HG03060 (cell line): Measurements from ENCODE around the gene TMEM237.
"Not testable (repeated sequence)": the region's sequence is repeated elsewhere in the genome, so short reads cannot be mapped to it uniquely, and the experiment has no call there.

ENCODE experiments used
- ATAC-seq: cut with Tn5 transposase; IDR thresholded peaks from one replicate; pipeline ENCODE4 v1.9.1; 2021; ENCODE audit warnings: low read depth, moderate number of reproducible peaks; ENCODE audit not compliant: unreplicated experiment

The TMEM237 gene

DNA sequence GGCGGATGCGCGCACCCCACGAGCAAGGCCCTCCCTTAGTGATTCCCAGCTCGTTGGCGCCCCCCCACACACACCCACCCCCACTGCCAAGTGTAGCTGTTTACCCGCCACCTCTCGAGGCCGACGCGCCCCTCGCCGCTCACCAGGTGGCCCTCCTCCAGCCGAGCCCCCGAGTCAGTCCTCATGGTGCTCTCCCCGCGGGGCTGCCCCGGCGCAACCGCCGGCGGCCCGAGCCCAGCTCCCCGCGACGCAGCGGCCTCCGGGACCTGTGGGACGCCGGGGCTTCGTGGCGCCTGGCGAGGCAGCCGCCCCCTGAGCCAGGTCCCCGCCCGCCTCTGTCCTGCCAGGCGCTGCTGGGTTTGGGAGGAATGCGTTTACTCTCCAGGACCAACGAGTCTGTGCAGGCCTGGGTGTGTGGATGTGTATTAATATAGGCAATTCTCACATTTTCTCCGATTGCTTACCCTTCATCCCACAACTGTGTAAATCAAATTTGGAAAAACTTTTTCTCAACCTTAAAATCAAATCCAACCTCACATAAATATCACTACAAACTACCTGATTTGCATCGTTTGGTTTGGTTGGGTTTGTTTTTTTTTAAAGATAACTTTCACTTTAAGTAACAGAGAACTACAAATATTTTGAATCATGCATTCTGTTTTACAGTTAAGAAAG is at the start of gene TMEM237:
Gene TMEM237, minus strand, starts transcription at position 288 of the 675 bp plus-strand sequence. Its CDS starts 103 bp downstream, at position 185.
- no peak for ATAC-seq

GRCh38 chr2:201685156-201685555 is 41.9 kb upstream of the TMEM237 start:
- ATAC-seq, result no peak

DNA sequence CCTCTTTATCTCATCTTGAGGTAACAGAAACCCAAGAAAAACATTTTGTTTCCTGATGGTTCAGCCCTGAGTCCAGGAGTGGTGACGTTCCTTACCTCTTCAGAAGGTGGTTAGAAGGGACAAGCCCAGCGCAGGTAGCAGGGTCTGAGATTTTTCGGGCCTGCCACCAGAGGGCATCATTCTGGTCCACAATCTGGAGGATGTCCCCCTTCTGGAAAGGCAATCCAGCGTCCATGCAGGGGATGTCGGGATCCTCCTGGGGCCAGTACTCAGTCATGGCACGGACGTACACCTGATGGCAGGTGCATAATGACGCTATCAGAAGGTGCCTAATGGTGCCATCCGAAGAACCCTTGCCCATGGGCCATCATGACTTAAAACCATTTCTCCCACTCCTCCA is 37.4 kb upstream of the TMEM237 start:
- no peak for ATAC-seq

GRCh38 chr2:201678401-201678800 is 35.1 kb upstream of the TMEM237 start:
- ATAC-seq, result no peak

DNA sequence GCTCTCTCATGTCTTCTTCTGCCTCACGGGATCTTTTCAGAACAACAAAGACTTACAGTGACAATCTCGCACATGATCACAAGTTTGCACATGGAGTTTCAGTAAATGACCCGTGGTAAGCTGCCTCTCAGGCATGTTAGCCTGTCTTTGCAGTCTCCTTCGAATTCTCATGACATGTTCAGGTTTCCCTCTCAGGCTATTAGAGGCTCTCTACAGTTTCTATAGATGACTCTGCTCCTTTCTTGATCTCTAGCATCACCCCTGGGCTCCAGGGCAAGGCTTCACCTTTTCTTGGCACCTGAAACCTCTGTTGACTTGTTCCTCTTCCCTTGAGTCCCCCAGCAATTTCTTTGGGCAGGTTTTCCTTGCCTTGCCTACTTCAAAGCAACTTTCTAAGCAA is 32.2 kb upstream of the TMEM237 start:
- no peak for ATAC-seq

DNA sequence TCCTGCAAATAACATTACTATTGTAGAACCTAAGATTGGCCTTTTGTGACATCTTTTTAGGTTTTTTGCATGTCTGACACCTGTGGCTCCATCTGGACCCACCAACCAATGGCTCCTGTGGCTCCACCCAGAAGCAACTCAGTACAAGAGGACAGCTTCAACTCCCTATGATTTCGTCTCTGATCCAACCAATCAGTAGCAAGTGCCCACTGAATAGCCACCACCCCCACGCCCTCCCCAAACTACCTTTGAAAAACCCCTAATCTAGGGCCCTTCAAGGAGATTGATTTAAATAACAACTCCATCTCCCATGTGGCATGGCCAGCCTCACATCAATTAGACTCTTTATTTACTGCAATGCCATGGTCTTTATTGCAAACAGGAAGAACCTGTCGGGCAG is 31.5 kb upstream of the TMEM237 start:
- ATAC-seq, result no peak

DNA sequence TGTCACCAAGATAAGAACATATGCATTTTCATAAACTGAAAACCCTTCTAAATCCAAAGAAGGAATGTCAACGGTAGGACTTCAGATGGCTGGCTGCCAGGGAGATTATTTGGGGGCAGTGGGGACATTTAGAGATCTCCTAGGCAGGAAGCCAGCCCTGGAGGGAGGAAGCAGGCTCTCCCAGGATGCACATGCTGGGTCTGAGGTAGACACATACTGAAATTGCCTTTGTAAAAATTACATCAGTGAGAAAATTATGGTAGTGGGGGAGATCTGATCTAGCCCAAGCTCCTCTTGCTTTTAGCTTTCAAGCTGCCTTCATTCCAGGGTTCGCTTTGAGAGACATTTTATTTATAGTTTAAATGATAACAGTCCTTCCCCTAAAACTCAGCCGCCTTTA is 31.0 kb upstream of the TMEM237 start:
- no peak for ATAC-seq

- ATAC-seq, result no peak
These were observed 30.2 kb upstream of the TMEM237 start for GRCh38 chr2:201673546-201673945.

- not testable (repeated sequence) for ATAC-seq
These were observed 27.9 kb upstream of the TMEM237 start for GRCh38 chr2:201671205-201671604.

GRCh38 chr2:201669865-201670264 is 26.6 kb upstream of the TMEM237 start:
- no peak for ATAC-seq

GRCh38 chr2:201668402-201668910 is 25.2 kb upstream of the TMEM237 start:
- ATAC-seq, result no peak

GRCh38 chr2:201664334-201664733 is 21.0 kb upstream of the TMEM237 start:
- ATAC-seq, result no peak

GRCh38 chr2:201661366-201661765 is 18.1 kb upstream of the TMEM237 start:
- ATAC-seq, result no peak

DNA sequence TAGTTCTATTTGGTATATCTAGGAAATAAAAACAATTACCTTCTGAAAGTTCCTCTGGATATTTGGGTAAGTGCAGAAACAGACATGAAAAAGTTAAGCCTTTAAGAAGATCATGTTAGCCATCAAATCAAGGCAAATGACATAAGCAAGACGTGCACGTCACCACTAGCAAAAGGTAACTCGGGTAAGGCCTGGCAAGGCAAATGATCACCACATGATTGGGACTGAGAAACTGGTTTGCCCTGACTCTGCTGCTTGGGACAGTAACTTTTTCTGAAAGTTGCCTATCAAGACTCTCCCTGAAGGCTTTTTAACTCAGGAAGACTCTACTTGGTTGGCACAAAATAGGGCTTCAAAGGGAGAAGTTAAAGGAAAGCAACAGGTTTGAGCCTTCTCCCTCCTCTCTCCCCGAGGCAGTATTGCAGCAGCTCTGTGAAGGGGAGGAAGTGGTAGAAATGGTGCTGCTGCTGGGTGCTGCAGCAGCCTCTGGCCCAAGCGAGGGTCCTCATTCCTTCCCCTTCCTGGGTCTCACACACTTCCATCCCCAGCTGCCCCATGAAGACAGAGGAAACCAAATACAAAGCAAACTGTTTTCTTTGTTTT is 17.1 kb upstream of the TMEM237 start:
- no peak for ATAC-seq

DNA sequence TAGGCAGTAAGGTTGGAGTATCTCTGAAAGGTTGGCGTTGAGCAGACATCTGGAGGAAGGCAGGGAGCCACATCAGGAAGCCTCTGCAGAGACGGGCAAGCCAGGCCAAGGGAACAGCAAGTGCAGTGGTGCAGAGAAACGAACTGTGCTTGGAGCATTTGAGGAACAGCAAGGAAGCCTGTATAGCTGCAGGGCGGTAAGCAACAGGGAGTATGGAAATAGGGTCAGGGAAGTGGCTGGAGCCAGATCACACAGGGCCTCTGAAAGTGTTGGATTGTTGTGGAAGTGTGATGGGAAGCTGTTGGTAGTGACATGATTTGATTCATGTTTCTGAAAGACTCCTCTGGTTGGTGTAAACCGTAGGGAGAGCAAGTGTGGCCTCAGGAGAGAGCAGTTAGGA is 13.4 kb upstream of the TMEM237 start:
- no peak for ATAC-seq

- ATAC-seq, result no peak
These were observed 12.8 kb upstream of the TMEM237 start for GRCh38 chr2:201656102-201656501.

- no peak for ATAC-seq
These were observed 11.5 kb upstream of the TMEM237 start for GRCh38 chr2:201654616-201655384.

GRCh38 chr2:201653221-201653620 is 9.9 kb upstream of the TMEM237 start:
- ATAC-seq, result no peak

DNA sequence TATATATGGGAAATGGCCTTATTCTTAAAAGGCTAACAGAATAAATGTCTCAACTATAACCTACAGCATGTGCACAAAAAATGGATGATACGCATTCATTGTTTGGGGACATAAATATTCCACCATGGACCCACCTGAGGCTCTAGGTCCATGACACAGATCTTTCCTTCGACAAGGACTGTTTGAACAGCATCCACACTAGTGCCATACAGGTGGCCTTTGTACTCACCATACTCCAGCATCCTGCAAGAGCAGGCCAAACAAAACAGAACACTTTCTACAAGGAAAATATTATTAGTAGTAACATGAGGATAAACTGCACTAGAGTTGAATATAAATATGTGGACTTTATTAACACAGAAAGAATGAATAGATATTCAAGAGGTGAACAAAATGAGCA is 6.1 kb upstream of the TMEM237 start:
- no peak for ATAC-seq

GRCh38 chr2:201647431-201647830 is 4.1 kb upstream of the TMEM237 start:
- no peak for ATAC-seq

- ATAC-seq, result no peak
These were observed 698 bp upstream of the TMEM237 start for GRCh38 chr2:201644001-201644400.
